Measurements from ENCODE around the gene STARD10. TPM values are rescaled to one million over a fixed set of nuclear protein-coding genes. Genes with fewer than 3 reads are reported as not detected.
A peak's percentile ranks its signal among the peaks of the same experiment; 100 is the strongest.
"Not testable (repeated sequence)": the region's sequence is repeated elsewhere in the genome, so short reads cannot be mapped to it uniquely, and the experiment has no call there.

The STARD10 gene
- total RNA-seq, 1 donor from 2014 or later: 170 TPM

DNA sequence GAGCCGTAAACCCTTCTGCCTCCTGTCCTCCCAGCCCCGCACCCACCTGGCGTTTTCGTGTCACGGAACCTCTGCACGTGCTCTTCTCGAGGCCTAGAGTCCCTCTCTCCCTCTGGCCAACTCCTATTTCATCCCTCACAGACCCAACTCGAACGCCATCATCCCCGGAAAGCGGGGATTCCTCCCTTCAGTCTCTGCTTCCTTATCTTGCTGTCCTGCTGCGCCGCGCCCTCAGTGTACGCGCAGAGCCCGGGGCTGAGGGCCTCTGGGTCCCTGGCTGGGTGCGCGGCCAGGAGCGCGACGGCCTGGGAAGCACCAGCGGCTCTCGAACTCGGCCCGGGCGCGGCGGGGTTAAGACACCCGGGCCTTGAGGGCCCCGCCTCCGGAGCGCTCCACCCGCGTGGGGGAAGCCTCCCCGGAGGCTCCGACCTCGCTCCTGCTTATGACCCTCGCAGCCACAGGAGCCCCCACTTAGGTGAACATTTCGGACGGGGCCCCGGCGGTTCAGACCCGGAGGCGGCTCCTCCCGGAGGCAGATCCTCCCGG, 20.0 kb upstream of the STARD10 start:
- no peak for DNase-seq (ENCODE audit: extremely low spot score, unreplicated experiment)
- Mint-ChIP-seq H3K4me1 (ENCODE audit: unreplicated experiment) (peaks cover 15% of the 10 kb centered on the region), H3K4me3 (peak overlapping the region; percentile 92)

DNA sequence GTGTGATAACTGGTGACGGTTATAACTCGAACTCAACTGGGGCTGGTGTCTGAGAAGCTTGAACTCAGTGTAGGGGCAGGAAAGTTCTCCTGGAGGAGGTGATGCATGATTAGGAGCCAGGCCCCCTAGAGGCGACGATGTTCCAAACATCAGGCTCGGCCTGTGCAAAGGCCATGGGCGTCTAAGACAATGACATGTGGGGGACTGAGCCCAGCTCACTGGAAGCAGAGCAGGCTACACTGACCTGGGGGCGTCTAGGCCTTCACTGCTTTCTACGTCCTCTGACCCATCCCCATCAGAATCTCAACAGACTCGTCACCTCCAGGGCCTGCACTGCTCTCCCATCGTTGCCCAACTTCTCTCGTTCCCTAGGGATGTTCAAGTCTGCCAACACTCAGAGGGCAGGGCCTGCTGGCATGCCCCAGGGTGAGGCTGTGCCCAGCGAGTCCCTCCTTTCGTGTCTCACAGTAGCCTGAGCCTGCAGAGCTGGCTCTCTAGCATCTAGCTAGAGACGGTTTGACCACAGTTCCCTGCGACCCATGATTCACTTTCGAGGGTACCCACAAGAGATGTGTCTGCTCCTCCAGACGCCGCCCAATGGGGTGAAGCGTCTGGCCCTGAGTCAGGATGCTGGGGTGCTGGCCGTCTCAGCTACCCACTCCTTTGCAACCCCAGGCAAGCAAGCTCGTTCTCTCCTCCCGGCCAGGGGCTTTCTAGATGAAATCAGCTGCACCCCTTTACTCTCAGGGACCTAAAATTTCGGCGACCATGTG, 19.3 kb upstream of the STARD10 start:
- H3K27me3 Mint-ChIP-seq: no peaks in the 10 kb centered on the region
- H3K36me3 Mint-ChIP-seq: peaks cover 8% of the 10 kb centered on the region
- DNase-seq (ENCODE audit: extremely low spot score, unreplicated experiment): no peak
- TF ChIP-seq, protein P1, sequence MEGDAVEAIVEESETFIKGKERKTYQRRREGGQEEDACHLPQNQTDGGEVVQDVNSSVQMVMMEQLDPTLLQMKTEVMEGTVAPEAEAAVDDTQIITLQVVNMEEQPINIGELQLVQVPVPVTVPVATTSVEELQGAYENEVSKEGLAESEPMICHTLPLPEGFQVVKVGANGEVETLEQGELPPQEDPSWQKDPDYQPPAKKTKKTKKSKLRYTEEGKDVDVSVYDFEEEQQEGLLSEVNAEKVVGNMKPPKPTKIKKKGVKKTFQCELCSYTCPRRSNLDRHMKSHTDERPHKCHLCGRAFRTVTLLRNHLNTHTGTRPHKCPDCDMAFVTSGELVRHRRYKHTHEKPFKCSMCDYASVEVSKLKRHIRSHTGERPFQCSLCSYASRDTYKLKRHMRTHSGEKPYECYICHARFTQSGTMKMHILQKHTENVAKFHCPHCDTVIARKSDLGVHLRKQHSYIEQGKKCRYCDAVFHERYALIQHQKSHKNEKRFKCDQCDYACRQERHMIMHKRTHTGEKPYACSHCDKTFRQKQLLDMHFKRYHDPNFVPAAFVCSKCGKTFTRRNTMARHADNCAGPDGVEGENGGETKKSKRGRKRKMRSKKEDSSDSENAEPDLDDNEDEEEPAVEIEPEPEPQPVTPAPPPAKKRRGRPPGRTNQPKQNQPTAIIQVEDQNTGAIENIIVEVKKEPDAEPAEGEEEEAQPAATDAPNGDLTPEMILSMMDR (conservative IDR thresholded peaks at IDR 0.05): peak; percentile 75
- no peaks in the 10 kb centered on the region for H3K9me3 Mint-ChIP-seq
- peak overlapping the region; percentile 92 for H3K27ac Mint-ChIP-seq
- H3K4me1 Mint-ChIP-seq (ENCODE audit: unreplicated experiment): peaks cover 19% of the 10 kb centered on the region
- H3K4me3 Mint-ChIP-seq: peak overlapping the region; percentile 92

More for the DNA sequence above, 20.0 kb upstream of the STARD10 start:
- Mint-ChIP-seq H3K27ac (peak overlapping the region; percentile 92), H3K36me3 (peaks cover 5% of the 10 kb centered on the region), H3K9me3 (no peaks in the 10 kb centered on the region), H3K27me3 (no peaks in the 10 kb centered on the region)
- TF ChIP-seq, protein P1 (conservative IDR thresholded peaks at IDR 0.05): no peak

DNA sequence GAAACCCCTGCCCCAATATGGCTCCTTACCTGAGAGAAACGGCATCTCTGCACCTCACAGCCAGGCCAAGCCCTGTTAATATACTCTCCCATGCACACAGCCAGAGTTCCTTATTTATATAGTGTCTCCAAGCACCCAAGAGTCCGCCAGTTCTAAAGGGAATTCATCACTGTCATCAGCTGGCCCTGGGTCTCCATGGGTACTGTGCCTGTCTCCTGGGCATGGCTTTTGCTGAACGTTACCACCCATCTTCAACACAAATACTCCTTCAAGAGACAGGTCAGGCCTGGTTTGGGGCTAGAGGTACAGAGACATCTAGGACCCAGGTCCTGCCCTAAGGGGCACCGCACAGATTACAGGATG, 18.7 kb upstream of the STARD10 start:
- peak overlapping the region; percentile 92 for H3K4me3 Mint-ChIP-seq
- no peak for DNase-seq (ENCODE audit: extremely low spot score, unreplicated experiment)
- H3K27me3 Mint-ChIP-seq: no peaks in the 10 kb centered on the region
- TF ChIP-seq, protein P1 (conservative IDR thresholded peaks at IDR 0.05): no peak
- no peaks in the 10 kb centered on the region for H3K9me3 Mint-ChIP-seq
- H3K4me1 Mint-ChIP-seq (ENCODE audit: unreplicated experiment): peaks cover 19% of the 10 kb centered on the region
- H3K27ac Mint-ChIP-seq: peak overlapping the region; percentile 92
- H3K36me3 Mint-ChIP-seq: peaks cover 8% of the 10 kb centered on the region

DNA sequence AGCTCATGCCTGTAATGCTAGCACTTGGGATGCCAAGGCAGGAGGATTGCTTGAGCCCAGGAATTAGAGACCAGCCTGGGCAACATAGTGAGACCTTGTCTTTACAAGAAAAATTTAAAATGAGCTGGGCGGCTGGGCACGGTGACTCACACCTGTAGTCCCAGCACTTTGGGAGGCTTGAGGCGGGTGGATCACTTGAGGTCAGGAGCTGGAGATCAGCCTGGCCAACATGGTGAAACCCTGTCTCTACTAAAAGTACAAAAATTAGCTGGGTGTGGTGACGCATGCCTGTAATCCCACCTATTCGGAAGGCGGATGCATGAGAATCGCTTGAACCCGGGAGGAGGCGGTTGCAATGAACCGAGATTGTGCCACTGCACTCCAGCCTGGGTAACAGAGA, 17.8 kb upstream of the STARD10 start:
- peaks cover 23% of the 10 kb centered on the region for H3K4me1 Mint-ChIP-seq (ENCODE audit: unreplicated experiment)
- H3K27ac Mint-ChIP-seq; DNase-seq (ENCODE audit: extremely low spot score, unreplicated experiment); H3K36me3 Mint-ChIP-seq; H3K27me3 Mint-ChIP-seq; H3K9me3 Mint-ChIP-seq: not testable (repeated sequence)
- H3K4me3 Mint-ChIP-seq: peak overlapping the region; percentile 54

DNA sequence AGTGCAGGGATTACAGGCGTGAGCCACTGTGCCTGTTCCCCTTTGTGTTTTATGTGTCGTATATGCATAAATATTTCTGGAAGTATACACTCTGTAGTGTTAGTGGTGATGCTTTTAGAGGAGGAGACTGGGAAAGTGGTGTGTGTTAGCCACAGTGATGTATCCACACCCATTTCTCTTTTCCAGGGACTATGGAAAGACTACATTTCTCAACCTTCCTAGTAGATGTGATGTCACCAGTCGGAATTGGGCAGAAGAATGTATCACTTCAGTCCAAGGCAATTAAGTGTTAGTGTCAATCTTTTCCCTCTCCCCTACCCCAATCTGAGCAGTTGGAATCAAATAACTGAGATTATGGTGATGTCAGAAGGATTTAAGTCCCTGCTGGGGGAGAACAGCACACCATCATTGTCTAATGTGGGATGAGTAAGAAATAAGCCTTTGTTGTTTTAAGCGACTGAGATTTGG, 14.5 kb upstream of the STARD10 start:
- Mint-ChIP-seq H3K4me1 (ENCODE audit: unreplicated experiment) (peaks cover 23% of the 10 kb centered on the region), H3K27me3 (no peaks in the 10 kb centered on the region), H3K36me3 (peaks cover 8% of the 10 kb centered on the region), H3K9me3 (no peaks in the 10 kb centered on the region), H3K27ac (no peak overlapping the region), H3K4me3 (no peak overlapping the region)
- DNase-seq (ENCODE audit: extremely low spot score, unreplicated experiment): no peak
- TF ChIP-seq, protein P1 (conservative IDR thresholded peaks at IDR 0.05): no peak

DNA sequence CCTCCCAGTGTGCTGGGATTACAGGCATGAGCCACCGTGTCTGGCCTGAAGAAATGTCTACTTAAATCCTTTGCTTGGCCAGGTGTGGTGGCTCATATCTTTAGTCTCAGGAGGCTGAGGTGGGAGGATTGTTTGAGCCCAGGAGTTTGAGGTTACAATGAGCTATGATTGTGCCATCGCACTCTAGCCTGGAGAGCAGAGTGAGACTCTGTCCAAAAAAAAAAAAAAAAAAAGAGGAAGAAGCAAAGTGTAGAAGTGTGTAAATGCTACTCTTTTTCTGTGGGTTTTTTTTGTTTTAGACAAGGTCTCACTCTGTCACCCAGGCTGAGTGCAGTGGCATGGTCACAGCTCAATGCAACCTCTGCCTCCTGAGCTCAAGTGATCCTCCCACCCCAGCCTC, 13.9 kb upstream of the STARD10 start:
- Mint-ChIP-seq H3K4me3 (no peak overlapping the region), H3K4me1 (ENCODE audit: unreplicated experiment) (peaks cover 17% of the 10 kb centered on the region), H3K27me3 (no peaks in the 10 kb centered on the region), H3K27ac (no peak overlapping the region), H3K36me3 (peaks cover 8% of the 10 kb centered on the region), H3K9me3 (no peaks in the 10 kb centered on the region)
- no peak for DNase-seq (ENCODE audit: extremely low spot score, unreplicated experiment)
- TF ChIP-seq, protein P1 (conservative IDR thresholded peaks at IDR 0.05): no peak
